Panc1 (cell line): ENCODE results near the gene NLRP9.

ENCODE experiments used
- CTCF ChIP-seq: fragments of 450-650 bp; IDR thresholded peaks from 2 replicates; pipeline ENCODE4 v1.5.1; 2017; ENCODE audit warnings: mild to moderate bottlenecking
- POLR2AphosphoS5 ChIP-seq: IDR thresholded peaks from 2 replicates; pipeline ENCODE4 v1.6.1; 2012; ENCODE audit warnings: mild to moderate bottlenecking, low read depth, low read length, moderate library complexity
- REST ChIP-seq, 2 experiments: IDR thresholded peaks; 2 replicates each; pipeline ENCODE4 v1.6.1; 2011 to 2012; ENCODE audit warnings: low read depth in 2 of 2, control low read depth in 1 of 2, low read length in 1 of 2, mild to moderate bottlenecking in 1 of 2, moderate library complexity in 1 of 2; ENCODE audit not compliant: insufficient read depth in 1 of 2
- SIN3A ChIP-seq: IDR thresholded peaks from 2 replicates; pipeline ENCODE4 v1.6.1; 2012; ENCODE audit warnings: low read depth, mild to moderate bottlenecking, low read length, moderate library complexity, borderline replicate concordance; ENCODE audit not compliant: insufficient read depth
- TCF7L2 ChIP-seq: IDR thresholded peaks from 2 replicates; pipeline ENCODE4 v1.6.1; 2011; ENCODE audit warnings: mild to moderate bottlenecking, low read depth, low read length, inconsistent platforms

GRCh38 chr19:55676889-55677505, 61.2 kb downstream of the NLRP9 start:
- TF ChIP-seq CTCF, result no peak
- TF ChIP-seq POLR2AphosphoS5, result no peak
- TF ChIP-seq SIN3A, result no peak
- TF ChIP-seq REST (IDR thresholded peaks at IDR 0.05; ENCODE audit: insufficient read depth in 1 of 2, low read depth in 2 of 2, low read length in 1 of 2), result no peak
- no peak for TF ChIP-seq TCF7L2
